Bronchus fibroblast of lung (primary cell): ENCODE measurements around the gene CHI3L2. TPM values are rescaled to one million over a fixed set of nuclear protein-coding genes. Genes with fewer than 3 reads are reported as not detected.

Experiments
- total RNA-seq: library from RNA; depleted of rRNA; stranded (reverse); fragments of >200 nt; gene quantifications from 2 replicates; pipeline ENCODE4 v1.2.3, GENCODE V29; 2015

The CHI3L2 gene, protein sequence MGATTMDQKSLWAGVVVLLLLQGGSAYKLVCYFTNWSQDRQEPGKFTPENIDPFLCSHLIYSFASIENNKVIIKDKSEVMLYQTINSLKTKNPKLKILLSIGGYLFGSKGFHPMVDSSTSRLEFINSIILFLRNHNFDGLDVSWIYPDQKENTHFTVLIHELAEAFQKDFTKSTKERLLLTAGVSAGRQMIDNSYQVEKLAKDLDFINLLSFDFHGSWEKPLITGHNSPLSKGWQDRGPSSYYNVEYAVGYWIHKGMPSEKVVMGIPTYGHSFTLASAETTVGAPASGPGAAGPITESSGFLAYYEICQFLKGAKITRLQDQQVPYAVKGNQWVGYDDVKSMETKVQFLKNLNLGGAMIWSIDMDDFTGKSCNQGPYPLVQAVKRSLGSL
- 1.5 TPM in 1 of 2 replicates, not detected in the other for total RNA-seq

GRCh38 chr1:111227434-111227833 is at the start of gene CHI3L2:
CHI3L2 (plus strand) TSS chr1:111227713; CDS start chr1:111227730, 17 bp downstream.

GRCh38 chr1:111199881-111200801 is 27.4 kb upstream of the CHI3L2 start, which contains the start of gene DENND2D:
DENND2D (minus strand) TSS chr1:111200646; CDS start chr1:111200459, 187 bp downstream.

GRCh38 chr1:111290630-111291029 is 63.1 kb downstream of the CHI3L2 start, which contains the start of gene CHIA:
CHIA (plus strand) TSS chr1:111290851; CDS start chr1:111310468, 19,617 bp downstream.

Other genes with a start within 250 kb of the CHI3L2 start
- 28.1 and 29.0 TPM in 2 replicates for gene DRAM2, start 87.6 kb upstream of the CHI3L2 start, total RNA-seq
- 18.4 and 20.2 TPM in 2 replicates for gene CEPT1, start 87.5 kb upstream of the CHI3L2 start, total RNA-seq
- gene DENND2D, start 27.1 kb upstream of the CHI3L2 start, total RNA-seq = 0.84 and 2.1 TPM in 2 replicates
- gene CHIA, start 63.1 kb downstream of the CHI3L2 start, total RNA-seq = not detected in 2 replicates
- gene OVGP1, start 200.0 kb downstream of the CHI3L2 start, total RNA-seq = 0.15 and 0.67 TPM in 2 replicates
- 40.1 and 46.6 TPM in 2 replicates for gene WDR77, start 221.5 kb downstream of the CHI3L2 start, total RNA-seq
- 234 and 254 TPM in 2 replicates for gene ATP5PB, start 221.8 kb downstream of the CHI3L2 start, total RNA-seq
- gene C1orf162, start 246.3 kb downstream of the CHI3L2 start, total RNA-seq = under 0.01 and 0.17 TPM in 2 replicates